GM19193 (cell line): Measurements from ENCODE around the gene LIN52.

Experiments
- POLR2A ChIP-seq: IDR thresholded peaks from 4 replicates; pipeline ENCODE4 v1.6.1; 2011; ENCODE audit not compliant: insufficient read depth, insufficient read length; ENCODE audit errors: extremely low read depth

Gene LIN52, protein sequence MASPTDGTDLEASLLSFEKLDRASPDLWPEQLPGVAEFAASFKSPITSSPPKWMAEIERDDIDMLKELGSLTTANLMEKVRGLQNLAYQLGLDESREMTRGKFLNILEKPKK

DNA sequence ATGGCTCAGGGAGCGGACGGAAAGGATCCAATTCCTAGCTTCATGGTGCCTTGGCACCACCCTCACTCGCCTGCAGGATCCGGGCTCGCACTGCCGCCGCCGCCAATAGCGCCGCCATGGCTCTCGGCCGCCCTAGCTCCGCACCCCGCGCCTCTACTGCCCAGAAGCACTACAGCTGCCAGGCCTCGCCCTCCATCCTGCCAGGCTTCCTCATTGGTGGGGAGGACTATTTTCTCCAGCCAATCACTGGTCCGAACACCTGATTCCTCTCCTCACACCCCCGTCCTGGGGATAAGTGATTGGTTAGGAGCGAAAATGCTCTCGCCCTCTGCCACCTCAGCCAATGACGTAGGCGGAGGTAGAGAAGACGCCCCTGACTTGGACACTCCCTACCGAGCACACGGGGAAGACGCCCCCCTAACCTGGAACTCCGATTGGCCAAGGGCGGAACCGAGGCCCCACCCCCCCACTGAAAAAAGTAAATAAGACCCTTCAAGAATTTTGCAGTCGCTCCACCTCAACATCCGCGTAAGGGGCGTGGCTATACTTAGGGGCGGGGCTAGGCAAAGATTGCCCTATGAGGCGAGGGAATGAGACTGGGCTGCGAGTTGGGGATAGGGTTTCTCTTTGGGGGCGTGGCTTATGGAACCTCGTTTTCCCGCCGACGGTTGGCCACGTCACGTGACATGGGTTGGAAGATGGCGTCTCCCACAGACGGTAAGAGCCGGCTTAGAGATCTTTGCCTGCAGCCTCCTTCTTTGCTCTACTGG lies at the start of gene LIN52, which contains the start of gene ALDH6A1:
TSS of gene LIN52 (plus strand) at position 680 of the 770 bp plus-strand sequence. CDS start at position 699, 19 bp downstream.
TSS of gene ALDH6A1 (minus strand) at position 177 of the 770 bp plus-strand sequence. CDS start at position 118, 59 bp downstream.
- peak; percentile 71 for TF ChIP-seq POLR2A

DNA sequence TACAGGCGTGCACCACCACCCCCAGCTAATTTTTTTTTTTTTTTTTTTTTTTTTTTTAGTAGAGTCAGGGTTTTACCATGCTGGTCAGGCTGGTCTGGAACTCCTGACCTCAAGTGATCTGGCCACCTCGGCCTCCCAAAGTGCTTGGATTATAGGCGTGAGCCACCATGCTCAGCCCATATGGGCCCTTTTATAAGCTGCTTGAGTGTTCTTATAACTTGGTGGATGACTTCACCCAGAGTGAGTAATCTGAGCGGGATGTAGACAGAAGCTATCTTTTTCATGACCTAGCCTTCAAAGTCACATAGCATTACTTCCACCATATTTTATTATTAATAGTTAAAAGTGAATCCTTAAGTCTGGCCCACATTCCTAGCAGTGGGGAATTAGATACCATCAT lies 49.2 kb upstream of the LIN52 start:
- TF ChIP-seq POLR2A = no peak

DNA sequence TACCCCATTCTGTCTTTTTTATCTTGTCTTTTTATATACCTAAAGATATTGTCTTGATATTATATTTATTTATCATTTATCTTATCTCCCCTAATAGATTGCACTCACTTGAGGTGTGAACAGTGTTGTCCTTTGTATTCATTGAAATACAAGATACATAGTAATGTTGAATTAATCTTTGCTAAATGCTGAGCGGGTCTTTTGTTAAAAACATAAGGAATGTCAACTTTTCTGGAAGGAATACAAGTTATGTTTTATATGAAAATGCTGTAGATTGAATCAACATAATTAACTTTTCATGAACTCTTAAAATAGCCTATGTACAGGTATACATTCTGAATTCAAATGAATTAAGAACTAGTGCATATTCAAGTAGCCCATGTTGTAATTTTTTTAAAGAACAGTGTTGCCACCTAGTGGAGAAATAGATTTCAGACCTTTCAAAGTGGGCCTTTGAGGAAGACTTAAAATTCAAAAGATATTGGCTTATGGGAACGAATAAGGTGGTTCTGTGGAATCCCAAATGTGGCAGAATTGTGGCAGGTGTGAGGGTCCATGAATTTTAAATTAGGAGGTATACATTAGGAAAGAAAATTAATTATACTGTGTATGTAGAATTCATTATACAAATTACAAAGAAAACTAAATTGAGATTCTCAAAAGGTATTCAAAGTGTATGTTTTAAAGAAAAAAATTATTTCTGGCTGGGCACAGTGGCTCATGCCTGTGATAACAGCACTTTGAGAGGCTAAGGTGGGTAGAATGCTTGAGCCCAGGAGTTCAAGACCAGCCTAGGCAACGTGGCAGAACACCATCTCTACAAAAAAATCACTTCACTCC lies 46.5 kb upstream of the LIN52 start:
- TF ChIP-seq POLR2A = no peak

DNA sequence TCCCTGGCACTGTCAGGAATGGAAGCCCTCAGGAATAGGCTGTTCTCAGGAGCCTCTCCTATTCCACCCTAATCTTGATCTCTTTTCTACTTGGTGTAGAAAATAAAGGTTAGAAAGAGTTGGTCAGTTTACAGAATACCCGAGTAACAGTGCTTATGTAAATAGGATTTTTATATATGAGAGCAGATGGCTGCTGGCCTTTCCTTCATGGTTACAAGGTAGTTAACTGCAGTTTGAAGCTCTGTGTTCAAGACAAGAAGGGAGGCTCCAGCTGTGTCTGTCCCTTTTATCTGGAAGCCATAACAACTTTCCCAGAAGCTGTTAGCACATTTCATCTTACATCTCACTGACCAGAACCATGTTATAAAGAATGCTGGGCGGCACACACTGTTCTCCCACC lies 42.5 kb upstream of the LIN52 start:
- no peak for TF ChIP-seq POLR2A

DNA sequence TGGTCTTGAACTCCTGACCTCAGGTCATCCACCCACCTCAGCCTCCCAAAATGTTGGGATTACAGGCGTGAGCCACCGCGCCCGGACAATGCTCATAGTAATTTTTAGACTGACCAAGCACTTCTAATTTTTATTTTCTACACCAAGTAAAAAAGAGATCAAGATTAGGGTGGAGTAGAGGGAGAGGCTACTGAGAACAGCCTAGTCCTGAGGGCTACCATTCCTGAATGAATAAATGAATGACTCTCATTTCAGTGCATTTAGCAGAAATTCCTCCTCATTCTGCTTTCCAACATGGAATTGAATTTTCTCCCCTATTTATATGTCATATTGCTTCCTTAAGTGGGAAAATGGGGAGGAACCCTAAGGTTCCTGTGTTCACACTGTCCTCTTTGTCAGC lies 39.2 kb upstream of the LIN52 start:
- no peak for TF ChIP-seq POLR2A

DNA sequence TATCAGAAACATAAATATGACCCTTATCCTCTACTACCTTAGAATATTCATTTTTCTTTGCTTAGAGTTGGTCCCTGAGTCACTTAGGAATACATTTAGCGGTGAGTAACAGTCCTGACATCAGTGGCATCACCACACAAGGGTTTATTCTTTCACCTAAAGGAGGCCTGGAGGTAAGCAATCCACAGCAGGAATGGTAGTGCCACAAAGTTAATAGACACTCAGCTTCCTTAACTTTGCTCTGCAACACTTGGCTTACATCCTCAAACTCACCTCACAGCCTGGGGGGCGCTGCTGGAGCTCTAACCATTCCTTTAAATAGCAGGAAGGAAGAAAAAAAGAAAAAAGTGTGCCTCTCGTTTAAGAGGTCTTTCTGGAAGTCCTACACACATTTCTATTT lies 36.5 kb upstream of the LIN52 start:
- no peak for TF ChIP-seq POLR2A

DNA sequence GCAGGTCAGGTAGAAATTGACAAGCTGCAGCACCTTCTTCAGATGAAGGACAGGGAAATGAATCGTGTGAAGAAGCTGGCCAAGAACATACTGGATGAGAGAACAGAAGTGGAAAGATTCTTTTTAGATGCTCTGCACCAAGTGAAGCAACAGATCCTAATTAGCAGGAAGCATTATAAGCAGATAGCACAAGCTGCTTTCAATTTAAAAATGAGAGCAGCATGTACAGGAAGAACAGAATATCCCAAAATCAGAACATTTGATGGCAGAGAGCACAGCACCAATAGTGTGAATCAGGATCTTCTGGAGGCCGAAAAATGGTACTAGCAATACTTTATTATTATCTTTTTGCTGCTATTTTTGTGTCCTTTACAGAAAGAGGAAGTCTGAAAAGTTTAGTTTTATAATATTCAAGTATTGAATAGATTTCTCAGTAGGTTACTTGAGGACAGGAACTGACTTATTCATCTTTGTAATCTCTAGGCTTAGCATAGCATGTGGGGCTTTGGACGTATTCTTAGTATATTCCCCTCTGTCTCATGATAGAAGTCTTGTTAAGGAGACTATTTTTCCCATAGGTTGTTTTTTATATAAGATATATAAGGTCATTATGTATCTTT lies 34.8 kb upstream of the LIN52 start:
- TF ChIP-seq POLR2A = no peak

DNA sequence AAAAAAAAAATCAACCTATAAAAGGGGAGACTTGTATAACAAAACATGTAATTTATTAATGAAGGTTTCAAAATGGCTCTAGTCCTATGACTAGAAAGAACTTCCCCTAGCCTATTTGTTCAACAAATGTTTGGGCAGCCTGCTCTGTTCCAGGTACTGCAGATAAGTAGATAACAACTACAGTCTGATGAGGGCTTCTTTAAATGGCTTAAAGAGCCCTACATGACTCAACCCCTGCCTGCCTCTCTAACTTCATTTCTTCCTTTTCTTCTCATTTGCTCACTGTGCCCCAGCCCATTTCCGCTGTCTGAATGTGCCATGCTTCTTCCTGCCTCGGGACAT lies 22.0 kb upstream of the LIN52 start:
- no peak for TF ChIP-seq POLR2A

DNA sequence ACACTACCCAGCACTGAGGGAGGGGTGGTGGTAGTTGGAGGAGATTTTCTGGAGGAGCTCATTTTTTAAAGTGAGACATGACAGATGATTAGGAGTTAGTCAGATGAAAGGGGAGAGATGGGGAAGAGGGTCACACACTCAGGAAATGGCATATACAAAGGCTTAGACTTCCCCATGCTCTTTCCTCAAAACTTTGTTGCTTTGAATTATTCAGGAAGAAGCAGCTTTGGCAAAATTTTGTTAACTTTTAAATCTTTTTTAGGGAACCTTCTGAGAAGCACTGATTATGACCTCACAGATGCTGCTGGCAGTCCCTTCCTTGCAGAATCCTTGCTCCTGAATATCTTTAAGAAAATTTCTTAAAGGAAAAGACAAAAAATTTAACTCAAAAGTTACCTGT lies 20.3 kb upstream of the LIN52 start:
- TF ChIP-seq POLR2A = no peak

DNA sequence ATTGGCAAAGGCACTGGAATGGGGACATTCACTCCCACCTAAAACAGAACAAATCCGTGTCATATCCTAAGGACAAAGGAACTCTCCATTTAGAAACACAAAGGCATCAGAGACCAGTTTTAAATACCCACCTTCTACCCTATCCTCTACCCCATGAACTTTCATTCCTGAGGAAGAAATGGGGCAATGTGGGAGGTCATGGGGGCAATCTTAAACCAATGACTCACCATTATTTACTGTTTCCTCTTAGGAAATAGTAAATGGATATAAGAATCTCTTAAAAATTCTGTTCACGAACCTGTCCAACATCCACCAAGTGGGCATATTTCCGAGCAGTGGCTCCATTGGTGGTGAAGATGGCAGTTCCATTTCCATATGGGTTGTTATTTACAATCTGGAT lies 19.9 kb upstream of the LIN52 start:
- TF ChIP-seq POLR2A = no peak

DNA sequence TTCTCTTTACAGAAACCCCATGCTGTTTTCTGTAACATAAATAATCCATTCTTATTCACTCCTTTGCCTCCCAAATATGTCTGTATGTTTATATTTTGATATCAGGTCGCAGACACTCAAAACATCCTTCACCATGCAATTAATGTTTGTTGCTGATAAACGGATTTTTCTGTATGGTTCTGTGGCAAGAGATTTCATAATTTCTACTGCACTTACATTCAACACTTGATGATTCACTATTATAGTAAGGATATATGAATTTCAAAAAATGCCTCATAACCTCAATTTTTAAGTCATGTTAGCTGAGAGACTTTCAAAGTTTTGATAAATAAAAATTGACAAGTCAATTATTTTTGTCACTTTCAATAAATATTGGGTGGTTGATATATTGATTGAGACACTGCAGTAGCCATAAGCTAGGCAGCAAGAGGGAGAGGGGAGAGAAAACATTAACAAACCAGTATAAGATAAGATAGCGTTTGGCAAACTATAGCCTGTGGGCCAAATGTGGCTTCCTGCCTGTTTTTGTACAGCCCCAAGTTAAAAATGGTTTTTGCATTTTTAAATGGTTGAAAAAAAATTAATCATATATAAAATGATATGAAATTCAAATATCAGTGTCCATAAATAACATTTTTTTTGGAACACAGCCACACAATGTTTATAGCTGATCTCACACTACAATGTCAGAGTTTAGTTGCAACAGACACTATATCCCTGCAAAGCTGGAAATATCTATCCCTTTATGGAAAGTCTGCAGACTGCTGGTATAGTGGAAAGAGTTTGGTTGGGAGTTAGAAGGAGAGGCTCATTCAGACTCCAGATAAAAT lies 18.8 kb upstream of the LIN52 start:
- TF ChIP-seq POLR2A = no peak

DNA sequence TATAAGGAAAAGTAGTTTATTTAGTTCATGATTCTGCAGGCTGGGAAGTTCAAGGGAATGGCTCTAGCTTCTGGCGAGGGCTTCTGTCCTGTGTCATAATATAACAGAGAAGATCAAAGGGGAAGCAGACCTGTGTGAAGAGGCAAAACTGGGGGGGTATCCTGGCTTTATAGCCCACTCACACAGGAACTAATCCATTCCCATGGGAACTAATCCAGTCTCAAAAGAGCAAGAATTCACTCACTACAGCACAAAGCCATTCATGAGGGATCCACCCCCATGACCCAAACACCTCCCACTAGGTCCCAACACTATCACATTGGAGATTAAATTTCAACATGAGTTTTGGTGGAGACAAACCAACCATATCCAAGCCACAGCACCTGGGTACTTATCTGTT lies 7.4 kb upstream of the LIN52 start:
- TF ChIP-seq POLR2A = no peak

DNA sequence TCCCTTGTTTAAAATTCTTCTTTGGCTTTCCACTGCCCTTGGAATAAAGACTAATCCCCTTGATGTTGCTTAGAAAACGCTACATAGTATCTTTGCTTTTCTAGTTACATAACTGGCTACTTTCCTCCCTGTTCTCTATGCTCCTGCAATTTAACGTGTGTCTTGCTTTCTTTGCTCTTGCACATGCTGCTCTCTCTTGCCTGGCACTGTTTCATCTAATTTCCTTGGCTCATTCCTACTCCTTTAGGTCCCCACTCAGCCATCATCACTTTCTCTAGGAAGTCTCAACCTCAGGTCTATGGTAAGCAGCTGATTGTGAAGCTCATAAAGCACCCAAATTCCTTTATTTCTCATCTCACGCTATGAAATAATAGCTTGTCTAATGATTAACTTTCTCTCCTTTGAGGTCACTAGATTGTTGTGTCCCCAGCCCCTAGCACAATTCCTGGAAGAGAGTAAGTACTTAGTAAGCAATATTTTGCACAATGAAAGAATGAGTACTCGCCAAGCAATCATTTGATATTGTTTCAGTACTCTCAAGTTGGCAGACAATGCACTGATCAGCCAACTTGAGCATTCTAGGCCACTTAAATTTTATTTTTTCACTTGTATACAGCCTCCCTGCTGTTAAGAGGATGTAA lies 3.8 kb upstream of the LIN52 start:
- no peak for TF ChIP-seq POLR2A

DNA sequence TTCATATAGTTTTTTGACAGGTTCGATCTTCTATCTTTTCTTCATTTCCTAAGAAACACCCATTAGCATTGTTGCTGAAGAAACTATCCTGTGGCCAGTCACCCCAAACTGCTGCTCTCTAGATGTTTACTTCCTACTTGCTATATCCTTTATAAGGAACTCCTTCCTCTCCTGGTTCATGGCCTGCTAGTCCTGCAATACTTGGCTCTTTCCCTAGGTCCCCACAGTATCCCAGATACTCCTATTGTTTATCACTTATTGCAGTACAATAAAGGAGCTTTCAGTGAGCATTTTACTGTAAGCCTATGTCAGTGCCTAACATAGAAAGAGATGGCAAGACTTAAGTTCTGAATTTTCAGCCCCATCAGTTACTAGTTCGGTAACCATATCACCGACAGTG lies 3.3 kb upstream of the LIN52 start:
- TF ChIP-seq POLR2A = no peak
